B cell (primary cell): ENCODE data around the gene OR51D1. TPM values are rescaled to one million over a fixed set of nuclear protein-coding genes. Genes with fewer than 3 reads are reported as not detected.

Experiments
- ATAC-seq: fragments of 200-7000 bp; cut with Tn5 transposase; one replicate; pipeline ENCODE4 v1.10.0; 2021; ENCODE audit warnings: low read depth, mild to moderate bottlenecking, moderate number of reproducible peaks, moderate library complexity
- CTCF ChIA-PET: fragments of 350-600 bp; sonication (Branson Sonifier 250); formaldehyde crosslinking; loops from one replicate; lab custom pipeline; 2021; ENCODE audit warnings: antibody characterized with exemption, inconsistent platforms; lab: Charles Lee
- POLR2A ChIA-PET: fragments of 350-600 bp; sonication (Branson Sonifier 250); formaldehyde crosslinking; loops from one replicate; lab custom pipeline; 2021; ENCODE audit warnings: antibody characterized with exemption; lab: Charles Lee
- DNase-seq: peaks from one replicate; pipeline ENCODE4 v3.0.0; 2013
- H2AFZ ChIP-seq: 2 replicates; pipeline ENCODE4 v1.6.1; 2012; ENCODE audit warnings: mild to moderate bottlenecking, low read depth, low read length; ENCODE audit not compliant: insufficient read depth, poor library complexity, severe bottlenecking
- H3K27ac ChIP-seq, 2 donors: 1 replicate in 1 of 2; 2 replicates in 1 of 2; pipeline ENCODE4 v1.5.1; 2012 to 2013; ENCODE audit warnings: low read length in 2 of 2, mild to moderate bottlenecking in 2 of 2, moderate library complexity in 1 of 2
- H3K27me3 ChIP-seq, 4 experiments: fragments of 200-600 bp in 1 of 4; sonication (generic) in 1 of 4; replicated peaks in 1 of 4; 1 replicate in 2 of 4; 2 replicates in 2 of 4; pipeline versions ENCODE4 v1.6.1 to v1.7.0; 2013 to 2016; ENCODE audit warnings: low read length in 3 of 4, mild to moderate bottlenecking in 2 of 4, mixed read lengths in 1 of 4, moderate library complexity in 1 of 4; ENCODE audit not compliant: insufficient read depth in 4 of 4, control insufficient read depth in 3 of 4; ENCODE audit errors: control extremely low read depth in 1 of 4
- H3K36me3 ChIP-seq, 2 experiments: replicated peaks in 1 of 2; 1 replicate in 1 of 2; 2 replicates in 1 of 2; pipeline versions ENCODE4 v1.6.1 to v1.7.1; 2013; ENCODE audit warnings: low read length in 1 of 2; ENCODE audit not compliant: insufficient read depth in 2 of 2, control insufficient read depth in 1 of 2; ENCODE audit errors: control extremely low read depth in 1 of 2, extremely low read depth in 1 of 2
- H3K4me1 ChIP-seq, 2 donors: fragments of 200-600 bp in 1 of 2; sonication (generic) in 1 of 2; 1 replicate in 1 of 2; 2 replicates in 1 of 2; pipeline versions ENCODE4 v1.5.1 to v1.6.1; 2013 to 2017; ENCODE audit warnings: low read length in 2 of 2; ENCODE audit not compliant: control insufficient read depth in 2 of 2, insufficient read depth in 2 of 2
- H3K4me2 ChIP-seq: replicated peaks from 2 replicates; pipeline ENCODE3; 2012; ENCODE audit warnings: mild to moderate bottlenecking, low read depth, low read length; ENCODE audit not compliant: poor library complexity, severe bottlenecking
- H3K4me3 ChIP-seq, 5 experiments: fragments of 200-600 bp in 1 of 5; sonication (generic) in 1 of 5; 1 replicate in 3 of 5; 2 replicates in 2 of 5; pipeline versions ENCODE4 v1.5.1 to v1.7.0; 2011 to 2016; ENCODE audit warnings: low read length in 4 of 5, mild to moderate bottlenecking in 4 of 5, low read depth in 2 of 5, control low read depth in 1 of 5, moderate library complexity in 1 of 5; ENCODE audit not compliant: insufficient read depth in 1 of 5; ENCODE audit errors: control extremely low read depth in 1 of 5, extremely low read depth in 1 of 5
- H3K79me2 ChIP-seq: fragments of 200-600 bp; sonication (generic); one replicate; pipeline ENCODE4 v1.6.0; 2016; ENCODE audit warnings: low read length; ENCODE audit not compliant: control insufficient read depth, insufficient read depth
- H3K9ac ChIP-seq: fragments of 200-600 bp; sonication (generic); 2 replicates; pipeline ENCODE4 v1.6.1; 2017; ENCODE audit warnings: mild to moderate bottlenecking, low read length, moderate library complexity
- H3K9me3 ChIP-seq, 3 donors: one replicate each; pipeline versions ENCODE4 v1.6.1 to v1.7.1; 2013; ENCODE audit warnings: low read length in 2 of 3; ENCODE audit not compliant: control insufficient read depth in 2 of 3, insufficient read depth in 1 of 3; ENCODE audit errors: control extremely low read depth in 1 of 3
- H4K20me1 ChIP-seq: 2 replicates; pipeline ENCODE4 v1.6.0; 2012; ENCODE audit warnings: mild to moderate bottlenecking, low read length; ENCODE audit not compliant: insufficient read depth, control insufficient read depth, poor library complexity, severe bottlenecking
- H3K27ac Mint-ChIP-seq: one replicate; pipeline ENCODE4 v1.8.0; 2021; ENCODE audit warnings: mixed read lengths
- H3K27me3 Mint-ChIP-seq: one replicate; pipeline ENCODE4 v1.8.0; 2021; ENCODE audit warnings: mixed read lengths
- H3K4me1 Mint-ChIP-seq: one replicate; pipeline ENCODE4 v1.8.0; 2021; ENCODE audit warnings: mixed read lengths
- H3K4me3 Mint-ChIP-seq: one replicate; pipeline ENCODE4 v1.8.0; 2021; ENCODE audit warnings: mixed read lengths
- H3K9me3 Mint-ChIP-seq: one replicate; pipeline ENCODE4 v1.8.0; 2022; ENCODE audit warnings: mixed read lengths; ENCODE audit not compliant: insufficient read depth
- CTCF ChIP-seq: fragments of 200-600 bp; IDR thresholded peaks from one replicate; pipeline ENCODE4 v1.8.0; 2022; ENCODE audit warnings: antibody characterized with exemption, mild to moderate bottlenecking
- EZH2 ChIP-seq: IDR thresholded peaks from 2 replicates; pipeline ENCODE4 v1.6.1; 2012; ENCODE audit warnings: borderline replicate concordance, low read depth, mild to moderate bottlenecking, moderate library complexity, low read length; ENCODE audit not compliant: insufficient read depth, poor library complexity, severe bottlenecking
- WGBS: methylation state at CpG from one replicate; pipeline ENCODE4 v1.1.5; 2013; ENCODE audit warnings: missing lambda C conversion rate; ENCODE audit not compliant: insufficient coverage; 5-methylcytosine and 5-hydroxymethylcytosine counted together
- intact Hi-C: fragments of 100-400 bp; cut with micrococcal nuclease; formaldehyde crosslinking; loops from one replicate; pipeline ENCODE4 v1.10.0; 2022
- polyA plus RNA-seq: library from polyadenylated mRNA; depleted of rRNA; stranded (reverse); fragments of >200 nt; gene quantifications from 2 replicates; pipeline ENCODE4 v1.2.3, GENCODE V29; 2012
- total RNA-seq, 2 donors: library from RNA; stranded (reverse); fragments of 120-200 nt in 1 of 2; gene quantifications; 1 replicate in 1 of 2; 2 replicates in 1 of 2; pipeline versions ENCODE4 v1.2.3 to v1.2.4, GENCODE V29; 2013 to 2022

OR51D1 gene
- total and polyA plus RNA-seq, 2 donors (not counting 1 experiment from before 2014, with no cell fraction given): not detected

DNA sequence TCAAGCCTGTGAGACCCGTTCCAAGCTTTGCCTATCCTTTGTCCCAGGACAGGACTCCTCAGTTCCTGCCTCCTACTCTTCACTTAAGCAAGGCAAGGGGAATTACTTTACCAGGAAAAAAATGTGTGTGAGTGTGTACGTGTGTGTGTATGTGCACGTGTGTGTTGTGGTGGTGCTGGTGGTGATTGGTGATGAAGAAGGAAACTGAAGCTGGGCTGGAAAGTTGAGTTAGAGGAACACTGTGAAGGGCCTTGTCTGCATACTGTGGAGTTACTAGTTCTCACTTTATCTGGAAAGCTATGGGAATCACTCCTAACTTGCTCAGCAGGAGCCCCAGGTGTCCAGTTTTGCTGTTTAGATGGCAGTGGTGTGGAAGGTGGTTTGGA is 378 bp downstream of the OR51D1 start:
- no peaks in the 10 kb centered on the region for H3K36me3 ChIP-seq
- peaks cover 0 to 10% (median 5%) of the 10 kb centered on the region in 4 experiments for H3K27me3 ChIP-seq
- no peak overlapping the region for H3K9ac ChIP-seq
- H3K4me3 ChIP-seq: no peak overlapping the region
- peaks cover 17% of the 10 kb centered on the region for H3K27me3 Mint-ChIP-seq
- ATAC-seq (no peak), DNase-seq (no peak)
- no peak overlapping the region for H3K4me2 ChIP-seq
- ChIA-PET POLR2A (no interaction called here), CTCF (interaction anchor here (0.5 to 3.1 kb wide), 18 partner anchors 8 to 1716 kb away, joined by 3 to 24 read pairs (median 5); partner anchors contain the start of gene OR52N2)
- peaks cover 0 to 5% (median 0%) of the 10 kb centered on the region in 3 donors for H3K9me3 ChIP-seq
- no peaks in the 10 kb centered on the region for H3K79me2 ChIP-seq
- no peak overlapping the region for H2AFZ ChIP-seq
- TF ChIP-seq CTCF: no peak
- no peak for TF ChIP-seq EZH2
- H3K27ac ChIP-seq: no peak overlapping the region
- H3K27ac Mint-ChIP-seq: no peak overlapping the region
- intact Hi-C loops: loop anchor here (2.0 to 5.0 kb wide), 2 partner anchors 1253 to 1715 kb away; no protein-coding TSS in a partner anchor
- no peaks in the 10 kb centered on the region for H3K9me3 Mint-ChIP-seq
- 73% methylated on average over 2 of the region's 3 CpGs for WGBS
- H3K4me1 ChIP-seq: peaks cover 0 to 3% of the 10 kb centered on the region in 2 donors
- H4K20me1 ChIP-seq: no peaks in the 10 kb centered on the region
- no peak overlapping the region for H3K4me3 Mint-ChIP-seq
- no peaks in the 10 kb centered on the region for H3K4me1 Mint-ChIP-seq

DNA sequence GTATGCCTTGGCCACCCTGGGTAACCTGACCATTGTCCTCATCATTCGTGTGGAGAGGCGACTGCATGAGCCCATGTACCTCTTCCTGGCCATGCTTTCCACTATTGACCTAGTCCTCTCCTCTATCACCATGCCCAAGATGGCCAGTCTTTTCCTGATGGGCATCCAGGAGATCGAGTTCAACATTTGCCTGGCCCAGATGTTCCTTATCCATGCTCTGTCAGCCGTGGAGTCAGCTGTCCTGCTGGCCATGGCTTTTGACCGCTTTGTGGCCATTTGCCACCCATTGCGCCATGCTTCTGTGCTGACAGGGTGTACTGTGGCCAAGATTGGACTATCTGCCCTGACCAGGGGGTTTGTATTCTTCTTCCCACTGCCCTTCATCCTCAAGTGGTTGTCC is 2.7 kb downstream of the OR51D1 start:
- Histone ChIP-seq H3K36me3 (no peaks in the 10 kb centered on the region), H3K9me3 (peaks cover 0 to 5% (median 0%) of the 10 kb centered on the region in 3 donors), H3K27ac (no peak overlapping the region), H2AFZ (no peak overlapping the region), H4K20me1 (no peaks in the 10 kb centered on the region), H3K79me2 (no peaks in the 10 kb centered on the region), H3K9ac (no peak overlapping the region), H3K4me3 (no peak overlapping the region), H3K4me2 (no peak overlapping the region), H3K27me3 (peaks cover 0 to 10% (median 3%) of the 10 kb centered on the region in 4 experiments), H3K4me1 (peaks cover 0 to 3% of the 10 kb centered on the region in 2 donors)
- intact Hi-C loops: loop anchor here (5.0 kb wide), 1 partner anchor 1712 kb away; no protein-coding TSS in a partner anchor
- no peaks in the 10 kb centered on the region for H3K9me3 Mint-ChIP-seq
- no peak overlapping the region for H3K4me3 Mint-ChIP-seq
- TF ChIP-seq EZH2 (no peak), CTCF (no peak)
- ChIA-PET CTCF (no interaction called here), POLR2A (no interaction called here)
- peaks cover 30% of the 10 kb centered on the region for H3K27me3 Mint-ChIP-seq
- DNase-seq: no peak
- ATAC-seq: no peak
- H3K4me1 Mint-ChIP-seq: no peaks in the 10 kb centered on the region
- WGBS: 93% methylated on average over 6 of the region's 6 CpGs
- no peak overlapping the region for H3K27ac Mint-ChIP-seq
